ENCODE data around the gene TLR5. TPM values are rescaled to one million over a fixed set of nuclear protein-coding genes. Genes with fewer than 3 reads are reported as not detected.

TLR5 gene
- total RNA-seq, 1 donor from 2014 or later = not detected

DNA sequence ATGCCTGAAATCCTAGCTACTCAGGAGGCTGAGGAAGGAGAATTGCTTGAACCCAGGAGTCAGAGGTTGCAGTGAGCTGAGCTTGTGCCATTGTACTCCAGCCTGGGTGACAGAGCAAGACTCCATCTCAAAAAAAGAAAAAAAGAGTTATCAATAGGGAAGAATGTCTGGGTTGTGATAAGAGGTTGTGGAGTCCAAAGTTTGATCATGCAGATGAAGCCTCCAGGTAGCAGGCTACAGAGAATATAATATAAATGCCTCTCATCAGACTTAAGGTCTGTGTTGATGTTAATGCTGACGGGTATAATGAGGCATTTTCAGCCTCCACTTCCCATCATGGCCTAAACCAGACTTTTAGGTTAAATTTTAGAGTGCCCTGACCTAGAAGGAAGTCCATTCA, 24.6 kb downstream of the TLR5 start:
- no peak for TF ChIP-seq CTCF (IDR thresholded peaks at IDR 0.05)
- Mint-ChIP-seq H3K9me3 (no peaks in the 10 kb centered on the region), H3K27ac (no peak overlapping the region), H3K27me3 (peaks cover 5% of the 10 kb centered on the region), H3K4me3 (no peak overlapping the region), H3K36me3 (ENCODE audit: low read depth) (no peaks in the 10 kb centered on the region), H3K4me1 (peaks cover 3% of the 10 kb centered on the region)
- intact Hi-C loops (cut with micrococcal nuclease) = no loop called here
- POLR2A ChIA-PET = no interaction called here
- no peak for ATAC-seq (ENCODE audit: low read depth)
- CTCF ChIA-PET = no interaction called here
- DNase-seq = no peak

DNA sequence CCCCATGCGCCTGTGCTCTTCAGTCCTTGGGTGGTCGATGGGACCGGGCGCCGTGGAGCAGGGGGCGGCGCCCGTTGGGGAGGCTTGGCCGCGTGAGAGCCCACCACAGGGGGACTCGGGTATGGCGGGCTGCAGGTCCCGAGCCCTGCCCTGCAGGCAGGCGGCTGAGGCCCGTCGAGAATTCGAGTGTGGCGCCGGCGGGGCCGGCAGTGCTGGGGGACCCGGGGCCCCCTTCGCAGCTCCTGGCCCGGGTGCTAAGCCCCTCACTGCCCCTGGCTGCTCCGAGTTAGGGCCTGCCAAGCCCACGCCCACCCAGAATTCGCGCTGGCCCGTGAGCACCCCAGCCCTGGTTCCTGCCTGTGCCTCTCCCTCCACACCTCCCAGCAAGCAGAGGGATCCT, 26.1 kb downstream of the TLR5 start:
- H3K9me3 Mint-ChIP-seq = no peaks in the 10 kb centered on the region
- no peak for TF ChIP-seq CTCF (IDR thresholded peaks at IDR 0.05)
- no peaks in the 10 kb centered on the region for H3K36me3 Mint-ChIP-seq (ENCODE audit: low read depth)
- no peak overlapping the region for H3K27ac Mint-ChIP-seq
- intact Hi-C loops (cut with micrococcal nuclease) = no loop called here
- H3K4me3 Mint-ChIP-seq = no peak overlapping the region
- no peaks in the 10 kb centered on the region for H3K4me1 Mint-ChIP-seq
- CTCF ChIA-PET = no interaction called here
- POLR2A ChIA-PET = no interaction called here
- peaks cover 4% of the 10 kb centered on the region for H3K27me3 Mint-ChIP-seq
- no peak for DNase-seq
- ATAC-seq (ENCODE audit: low read depth) = no peak

- TF ChIP-seq CTCF (IDR thresholded peaks at IDR 0.05) = no peak
- Mint-ChIP-seq H3K27me3 (peaks cover 4% of the 10 kb centered on the region), H3K27ac (no peak overlapping the region), H3K9me3 (no peaks in the 10 kb centered on the region), H3K36me3 (ENCODE audit: low read depth) (no peaks in the 10 kb centered on the region), H3K4me1 (no peaks in the 10 kb centered on the region), H3K4me3 (no peak overlapping the region)
- intact Hi-C loops (cut with micrococcal nuclease) = no loop called here
- no peak for ATAC-seq (ENCODE audit: low read depth)
- DNase-seq = no peak
- POLR2A ChIA-PET = no interaction called here
- CTCF ChIA-PET = interaction anchor here (2.4 to 2.8 kb wide), 2 partner anchors 9 to 19 kb away, joined by 10 to 11 read pairs; no protein-coding TSS in a partner anchor
Observed at GRCh38 chr1:223114871-223115270, 28.2 kb downstream of the TLR5 start.

GRCh38 chr1:223110952-223111351, 32.1 kb downstream of the TLR5 start:
- no peak for ATAC-seq (ENCODE audit: low read depth)
- H3K9me3 Mint-ChIP-seq = no peaks in the 10 kb centered on the region
- H3K27ac Mint-ChIP-seq = no peak overlapping the region
- no peaks in the 10 kb centered on the region for H3K4me1 Mint-ChIP-seq
- H3K27me3 Mint-ChIP-seq = peaks cover 3% of the 10 kb centered on the region
- ChIA-PET POLR2A (no interaction called here), CTCF (interaction anchor here (0.8 kb wide), 1 partner anchor 372 kb away, joined by 4 read pairs; no protein-coding TSS in a partner anchor)
- no peak for DNase-seq
- no peak overlapping the region for H3K4me3 Mint-ChIP-seq
- H3K36me3 Mint-ChIP-seq (ENCODE audit: low read depth) = no peaks in the 10 kb centered on the region
- no peak for TF ChIP-seq CTCF (IDR thresholded peaks at IDR 0.05)
- intact Hi-C loops (cut with micrococcal nuclease) = no loop called here

GRCh38 chr1:223109581-223110026, 33.4 kb downstream of the TLR5 start:
- Mint-ChIP-seq H3K27me3 (peaks cover 4% of the 10 kb centered on the region), H3K27ac (no peak overlapping the region), H3K36me3 (ENCODE audit: low read depth) (no peaks in the 10 kb centered on the region), H3K9me3 (no peaks in the 10 kb centered on the region), H3K4me1 (no peaks in the 10 kb centered on the region), H3K4me3 (no peak overlapping the region)
- ChIA-PET POLR2A (no interaction called here), CTCF (no interaction called here)
- no peak for ATAC-seq (ENCODE audit: low read depth)
- no peak for DNase-seq
- no peak for TF ChIP-seq CTCF (IDR thresholded peaks at IDR 0.05)
- intact Hi-C loops (cut with micrococcal nuclease) = no loop called here

Data from activated B cell treated with CpG ODN at 0.5 μM for 24 hours (primary cell).